ENCODE results near the gene SARM1.

The SARM1 gene

DNA sequence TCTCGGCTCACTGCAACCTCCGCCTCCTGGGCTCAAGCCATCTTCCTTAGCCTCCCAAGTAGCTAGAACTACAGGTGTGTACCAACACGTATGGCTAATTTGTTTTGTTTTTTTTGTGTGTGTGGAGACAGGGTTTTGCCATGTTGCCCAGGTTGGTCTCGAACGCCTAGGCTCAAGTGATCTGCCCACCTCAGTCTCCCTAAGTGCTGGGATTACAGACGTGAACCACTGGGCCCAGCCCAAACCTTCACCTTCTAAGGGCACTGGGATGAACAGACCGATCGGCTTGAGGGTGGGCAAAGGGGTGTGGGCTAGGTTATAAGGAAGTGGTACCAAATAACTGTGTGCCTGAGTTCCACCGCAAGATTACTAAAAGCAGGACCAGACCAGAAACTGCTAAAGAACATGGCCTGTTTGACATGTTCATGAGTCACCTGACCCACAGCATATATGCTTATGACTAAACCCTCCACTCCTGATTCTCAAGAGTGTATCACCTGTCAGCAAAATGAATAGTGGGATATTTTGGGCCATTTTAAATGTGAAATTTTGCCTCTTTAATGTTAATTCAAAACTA is 44.4 kb upstream of the SARM1 start:
- no peak overlapping the region for H3K27ac ChIP-seq
- TF ChIP-seq, protein P1, sequence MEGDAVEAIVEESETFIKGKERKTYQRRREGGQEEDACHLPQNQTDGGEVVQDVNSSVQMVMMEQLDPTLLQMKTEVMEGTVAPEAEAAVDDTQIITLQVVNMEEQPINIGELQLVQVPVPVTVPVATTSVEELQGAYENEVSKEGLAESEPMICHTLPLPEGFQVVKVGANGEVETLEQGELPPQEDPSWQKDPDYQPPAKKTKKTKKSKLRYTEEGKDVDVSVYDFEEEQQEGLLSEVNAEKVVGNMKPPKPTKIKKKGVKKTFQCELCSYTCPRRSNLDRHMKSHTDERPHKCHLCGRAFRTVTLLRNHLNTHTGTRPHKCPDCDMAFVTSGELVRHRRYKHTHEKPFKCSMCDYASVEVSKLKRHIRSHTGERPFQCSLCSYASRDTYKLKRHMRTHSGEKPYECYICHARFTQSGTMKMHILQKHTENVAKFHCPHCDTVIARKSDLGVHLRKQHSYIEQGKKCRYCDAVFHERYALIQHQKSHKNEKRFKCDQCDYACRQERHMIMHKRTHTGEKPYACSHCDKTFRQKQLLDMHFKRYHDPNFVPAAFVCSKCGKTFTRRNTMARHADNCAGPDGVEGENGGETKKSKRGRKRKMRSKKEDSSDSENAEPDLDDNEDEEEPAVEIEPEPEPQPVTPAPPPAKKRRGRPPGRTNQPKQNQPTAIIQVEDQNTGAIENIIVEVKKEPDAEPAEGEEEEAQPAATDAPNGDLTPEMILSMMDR (IDR thresholded peaks at IDR 0.05; ENCODE audit: low read depth, low read length, missing control alignments), result no peak
- no peak for DNase-seq
- H3K4me3 ChIP-seq (ENCODE audit: low read depth, low read length), result no peak overlapping the region
- H3K36me3 ChIP-seq (replicated peaks), result peaks cover 11% of the 10 kb centered on the region
- in situ Hi-C loops (cut with HindIII; ENCODE audit: low pct_ligation_motif_present, low sequenced_read_pairs), result no loop called here
- H3K27me3 ChIP-seq (replicated peaks), result no peaks in the 10 kb centered on the region

DNA sequence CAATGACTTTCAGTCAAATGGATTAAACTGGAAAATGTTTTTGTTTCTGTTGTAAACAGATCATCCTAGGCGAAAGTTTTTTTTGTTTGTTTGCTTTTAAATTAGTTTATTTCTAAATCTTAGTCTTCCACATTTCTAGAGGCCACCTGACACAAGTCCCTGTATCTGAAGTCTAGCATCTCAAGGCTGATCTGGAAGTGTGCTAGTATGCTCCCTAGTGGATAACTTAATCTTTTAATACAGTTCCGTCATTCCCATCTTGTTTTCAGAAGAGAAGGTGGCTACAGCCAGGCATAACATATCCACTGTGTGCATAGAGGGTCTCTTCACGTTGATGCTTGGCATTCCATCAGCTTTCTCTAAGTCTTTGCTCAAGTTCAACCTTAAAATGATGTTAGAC is 43.8 kb upstream of the SARM1 start:
- in situ Hi-C loops (cut with HindIII; ENCODE audit: low pct_ligation_motif_present, low sequenced_read_pairs), result no loop called here
- DNase-seq, result no peak
- peaks cover 11% of the 10 kb centered on the region for H3K36me3 ChIP-seq (replicated peaks)
- no peaks in the 10 kb centered on the region for H3K27me3 ChIP-seq (replicated peaks)
- TF ChIP-seq, protein P1 (IDR thresholded peaks at IDR 0.05; ENCODE audit: low read depth, low read length, missing control alignments), result peak; percentile 35
- no peak overlapping the region for H3K4me3 ChIP-seq (ENCODE audit: low read depth, low read length)
- H3K27ac ChIP-seq, result no peak overlapping the region

GRCh38 chr17:28328325-28328724 is 43.2 kb upstream of the SARM1 start:
- in situ Hi-C loops (cut with HindIII; ENCODE audit: low pct_ligation_motif_present, low sequenced_read_pairs), result no loop called here
- H3K27me3 ChIP-seq (replicated peaks), result no peaks in the 10 kb centered on the region

DNA sequence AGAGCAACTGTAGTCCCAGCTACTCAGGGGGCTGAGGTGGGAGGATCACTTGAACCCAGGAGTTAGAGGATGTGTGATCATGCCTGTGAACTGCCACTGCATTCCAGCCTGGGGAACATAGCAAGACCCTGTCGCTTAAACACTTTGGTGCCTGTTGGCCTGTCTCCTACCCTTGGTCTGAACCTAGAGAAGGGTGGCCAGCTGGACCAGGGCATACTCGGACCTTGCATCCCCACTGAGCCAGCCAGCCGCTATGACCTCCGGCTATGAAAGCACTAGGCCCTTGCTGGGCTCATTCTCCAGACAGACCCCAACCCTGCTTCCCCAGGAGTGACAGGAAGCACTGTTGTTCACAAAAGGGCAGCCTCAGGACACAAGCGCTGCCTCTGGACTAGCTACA is 40.8 kb upstream of the SARM1 start:
- TF ChIP-seq, protein P1 (IDR thresholded peaks at IDR 0.05; ENCODE audit: low read depth, low read length, missing control alignments), result no peak
- DNase-seq, result no peak
- Histone ChIP-seq H3K4me3 (ENCODE audit: low read depth, low read length) (no peak overlapping the region), H3K27me3 (replicated peaks) (no peaks in the 10 kb centered on the region), H3K27ac (no peak overlapping the region), H3K36me3 (replicated peaks) (peaks cover 11% of the 10 kb centered on the region)
- in situ Hi-C loops (cut with HindIII; ENCODE audit: low pct_ligation_motif_present, low sequenced_read_pairs), result no loop called here

More at GRCh38 chr17:28328325-28328724, 43.2 kb upstream of the SARM1 start:
- no peak for DNase-seq
- H3K36me3 ChIP-seq (replicated peaks), result peaks cover 11% of the 10 kb centered on the region
- no peak overlapping the region for H3K27ac ChIP-seq
- TF ChIP-seq, protein P1 (IDR thresholded peaks at IDR 0.05; ENCODE audit: low read depth, low read length, missing control alignments), result no peak
- no peak overlapping the region for H3K4me3 ChIP-seq (ENCODE audit: low read depth, low read length)

DNA sequence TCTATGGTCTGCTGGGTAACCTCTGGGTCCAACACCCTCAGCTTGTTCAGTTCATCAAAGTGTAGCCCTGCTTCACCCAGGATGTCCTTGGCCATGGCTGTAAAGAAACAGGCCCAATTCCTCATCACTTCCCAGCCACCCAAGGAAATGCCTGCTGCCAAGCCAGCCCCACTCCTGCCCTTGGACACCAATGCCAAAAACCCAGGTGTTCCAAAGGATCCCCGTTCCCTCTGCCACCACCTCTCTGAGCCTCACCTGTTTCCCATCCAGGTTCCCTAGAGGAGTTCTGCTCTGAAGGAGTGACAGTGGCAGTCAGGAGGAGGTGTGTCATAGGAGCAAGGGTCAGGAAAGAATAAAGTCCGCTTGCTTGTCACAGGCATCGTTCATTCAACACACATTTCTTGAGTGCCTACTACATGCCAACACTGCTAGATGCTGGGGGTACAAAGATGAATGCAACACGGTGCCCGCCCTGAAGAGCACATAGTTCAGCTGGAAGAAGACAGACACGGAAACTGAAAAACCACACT is 39.5 kb upstream of the SARM1 start:
- in situ Hi-C loops (cut with HindIII; ENCODE audit: low pct_ligation_motif_present, low sequenced_read_pairs), result no loop called here
- TF ChIP-seq, protein P1 (IDR thresholded peaks at IDR 0.05; ENCODE audit: low read depth, low read length, missing control alignments), result no peak
- H3K27ac ChIP-seq, result no peak overlapping the region
- no peak overlapping the region for H3K4me3 ChIP-seq (ENCODE audit: low read depth, low read length)
- H3K36me3 ChIP-seq (replicated peaks), result peaks cover 11% of the 10 kb centered on the region
- no peak for DNase-seq
- no peaks in the 10 kb centered on the region for H3K27me3 ChIP-seq (replicated peaks)
